GM19193 (cell line): ENCODE data around the gene HIBADH.

Source experiments
- POLR2A ChIP-seq: IDR thresholded peaks from 4 replicates; pipeline ENCODE4 v1.6.1; 2011; ENCODE audit not compliant: insufficient read depth, insufficient read length; ENCODE audit errors: extremely low read depth

Gene HIBADH

GRCh38 chr7:27689150-27689549, 26.5 kb upstream of the HIBADH start:
- no peak for TF ChIP-seq POLR2A

DNA sequence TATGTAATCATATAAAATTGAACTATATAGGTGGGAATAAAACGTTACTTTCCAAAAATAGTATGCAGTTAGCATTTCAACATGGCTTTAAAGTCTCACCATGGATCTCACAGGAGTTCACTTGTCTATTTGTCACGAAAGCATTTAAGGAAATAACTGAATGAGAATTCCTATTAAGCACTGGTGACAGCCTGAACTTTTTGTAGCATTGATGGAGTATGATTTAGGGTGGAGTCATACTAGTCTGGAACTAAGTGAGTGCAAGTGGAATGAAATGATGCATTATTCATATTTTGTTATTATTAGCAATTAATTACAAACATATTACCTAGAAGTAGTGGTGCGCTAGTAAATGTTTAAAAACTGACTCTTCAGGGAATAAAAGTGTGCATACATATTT, 26.0 kb upstream of the HIBADH start:
- TF ChIP-seq POLR2A: no peak

DNA sequence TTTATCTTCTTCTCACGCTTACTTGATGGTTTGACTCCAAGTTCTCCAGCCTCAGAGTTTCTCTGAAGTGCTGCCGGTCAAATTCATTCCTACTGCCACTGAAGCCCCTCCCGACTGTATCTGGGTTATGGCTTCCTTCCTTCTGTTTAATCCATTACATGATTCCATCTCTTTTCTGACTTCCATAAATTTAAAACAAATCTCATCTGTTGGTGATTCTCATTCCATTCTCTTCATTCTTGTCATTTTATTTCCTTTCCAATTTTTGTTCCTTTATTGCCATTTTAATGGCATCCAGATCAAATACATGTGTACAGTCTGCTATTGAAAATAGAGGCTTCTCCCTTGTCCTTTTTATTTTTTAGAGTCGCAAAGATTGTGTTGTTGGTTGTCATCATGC, 25.4 kb upstream of the HIBADH start:
- no peak for TF ChIP-seq POLR2A

GRCh38 chr7:27686315-27686714, 23.6 kb upstream of the HIBADH start:
- no peak for TF ChIP-seq POLR2A

- no peak for TF ChIP-seq POLR2A
Observed at GRCh38 chr7:27685893-27686292, 23.2 kb upstream of the HIBADH start.

DNA sequence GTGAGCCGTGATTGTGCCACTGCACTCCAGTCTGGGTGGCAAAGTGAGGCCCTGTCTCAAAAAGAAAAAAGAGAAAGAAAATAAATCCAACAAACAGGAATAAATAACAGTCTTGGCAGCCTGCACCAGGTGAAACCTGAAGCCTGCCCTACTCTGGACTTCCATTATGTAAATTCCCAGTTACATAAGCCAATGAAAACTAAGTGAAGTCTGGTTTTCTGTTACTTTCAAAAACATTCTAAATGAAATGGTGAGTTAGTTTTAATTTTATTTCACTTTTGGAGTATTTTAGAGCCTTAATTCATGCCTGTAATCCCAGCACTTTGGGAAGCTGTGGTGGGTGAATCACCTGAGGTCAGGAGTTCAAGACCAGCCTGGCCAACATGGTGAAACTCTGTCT, 22.5 kb upstream of the HIBADH start:
- TF ChIP-seq POLR2A: no peak

DNA sequence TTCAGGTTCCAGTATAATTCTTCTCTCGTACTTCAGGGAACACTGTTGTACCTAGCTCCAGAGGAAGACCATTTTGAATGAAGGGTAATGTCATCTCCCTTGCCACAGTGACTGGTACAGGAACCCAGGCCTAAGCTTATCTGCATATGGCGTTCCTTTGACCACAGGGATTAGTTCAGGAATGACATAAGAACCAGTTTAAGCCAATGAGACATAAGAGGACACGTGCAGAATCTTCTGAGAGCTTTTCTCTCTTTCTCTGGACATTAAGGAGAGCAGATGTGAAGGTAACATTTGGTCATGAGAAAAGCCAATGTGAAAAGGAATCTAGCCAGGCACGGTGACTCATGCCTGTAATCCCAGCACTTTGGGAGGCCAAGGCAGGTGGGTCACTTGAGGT, 21.8 kb upstream of the HIBADH start:
- TF ChIP-seq POLR2A: no peak

DNA sequence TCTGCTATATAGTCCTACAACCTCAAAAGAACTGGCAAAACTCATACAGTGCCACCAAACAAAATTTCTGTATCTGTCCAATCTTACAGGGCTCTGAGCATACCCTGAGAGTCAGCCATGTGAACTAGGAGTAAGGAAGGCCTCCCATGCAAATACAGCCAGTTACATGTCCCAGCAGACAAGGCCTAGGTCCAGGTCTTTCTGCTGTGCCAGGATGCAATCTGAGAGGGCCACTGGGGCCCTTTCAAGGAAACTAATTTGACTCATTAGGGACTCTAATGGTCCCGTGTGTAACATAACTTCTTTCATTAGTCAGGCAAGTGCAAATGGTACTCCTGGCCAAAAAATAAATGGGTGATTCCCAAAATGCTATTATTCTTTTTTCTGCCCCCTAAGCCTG, 17.9 kb upstream of the HIBADH start:
- TF ChIP-seq POLR2A: no peak

DNA sequence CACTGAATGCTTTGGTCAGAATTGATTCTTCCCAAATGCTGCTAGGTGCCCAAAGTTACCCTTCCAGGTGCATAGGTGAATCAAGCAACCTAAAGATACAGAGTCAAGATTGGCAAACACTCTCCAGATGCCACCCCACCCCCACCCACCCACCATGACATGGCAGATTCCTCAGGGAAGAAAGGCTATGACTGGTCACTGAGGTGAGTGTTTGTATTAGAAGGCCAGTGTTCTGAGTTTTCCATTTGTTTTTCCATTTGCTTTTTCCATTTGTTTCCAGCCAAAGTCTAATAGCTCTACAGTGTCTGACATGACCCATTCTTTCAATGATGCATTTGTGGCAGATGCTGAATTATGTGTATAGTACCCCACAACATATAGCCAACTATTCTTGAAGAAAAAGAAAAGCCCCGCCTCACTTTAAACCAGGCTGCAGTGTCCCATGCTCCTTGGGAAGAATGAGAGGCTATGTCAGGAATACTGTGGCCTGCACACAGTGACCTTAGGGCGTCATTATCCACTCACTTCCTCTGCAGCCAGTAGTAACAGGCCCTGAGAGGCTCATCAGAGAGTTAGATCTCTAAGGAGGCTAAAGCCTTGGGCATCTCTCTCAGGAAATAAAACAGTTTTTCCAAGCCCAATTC, 16.1 kb upstream of the HIBADH start:
- no peak for TF ChIP-seq POLR2A

GRCh38 chr7:27677912-27678612, 15.4 kb upstream of the HIBADH start:
- no peak for TF ChIP-seq POLR2A

DNA sequence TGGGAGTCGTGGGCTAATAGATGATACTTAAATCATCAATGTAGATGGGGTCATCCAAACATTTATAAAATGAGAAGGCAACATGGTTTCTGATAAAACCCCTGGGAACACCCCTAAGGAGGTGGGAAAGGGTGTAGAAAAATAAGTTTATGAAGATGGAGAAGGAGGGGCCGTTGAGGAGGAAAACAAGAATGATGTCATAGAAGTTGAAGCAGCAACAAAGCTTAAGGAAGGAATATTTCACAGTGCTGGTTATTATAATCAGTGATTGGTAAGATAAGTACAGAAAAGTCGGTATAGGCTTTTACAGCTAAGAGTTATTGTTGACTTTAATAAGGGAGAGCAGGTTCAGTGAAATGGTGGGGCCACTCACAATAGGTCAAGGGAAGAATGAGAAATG, 9.0 kb upstream of the HIBADH start:
- TF ChIP-seq POLR2A: no peak

- TF ChIP-seq POLR2A: no peak
Observed at GRCh38 chr7:27670676-27671075, 8.0 kb upstream of the HIBADH start.

GRCh38 chr7:27670177-27670576, 7.5 kb upstream of the HIBADH start:
- TF ChIP-seq POLR2A: no peak

GRCh38 chr7:27665531-27665930, 2.8 kb upstream of the HIBADH start:
- TF ChIP-seq POLR2A: no peak

DNA sequence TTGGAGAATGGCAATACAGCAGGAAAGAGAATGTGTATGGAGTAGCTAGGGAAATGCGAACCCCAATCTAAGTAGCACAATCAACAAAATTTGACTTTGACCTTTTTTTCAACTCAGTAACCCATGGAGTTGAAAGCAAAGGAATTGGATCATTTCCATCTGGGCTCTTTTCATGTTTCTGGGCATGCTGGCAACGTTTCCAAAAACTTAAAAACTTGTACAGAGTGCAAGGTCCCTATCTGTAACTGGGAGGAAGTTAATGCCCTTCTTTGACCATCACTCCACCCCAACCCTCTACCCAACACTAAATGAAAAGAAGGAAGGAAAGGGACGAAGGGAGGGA, 1.3 kb upstream of the HIBADH start:
- TF ChIP-seq POLR2A: no peak

GRCh38 chr7:27661811-27662489, 733 bp downstream of the HIBADH start:
- no peak for TF ChIP-seq POLR2A
